ENCODE data around the gene AURKA.

The AURKA gene

DNA sequence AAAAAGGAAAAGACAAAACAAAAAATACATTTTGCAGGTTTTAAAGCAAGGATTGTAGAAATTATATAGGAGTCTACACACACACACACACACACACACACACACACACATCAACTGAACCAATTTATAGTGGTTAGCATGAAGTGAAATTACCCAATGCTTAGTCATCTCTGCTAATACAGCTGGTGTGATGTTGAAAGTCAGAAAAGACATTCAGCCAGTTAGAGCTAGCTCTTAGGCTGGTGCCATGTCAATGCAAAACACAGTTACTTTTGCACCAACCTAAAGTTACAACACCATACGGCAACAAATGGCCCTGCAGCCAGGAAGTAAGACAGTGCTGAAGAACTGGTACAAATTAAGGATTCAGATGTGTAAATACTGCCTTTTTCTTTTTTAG is 18.1 kb downstream of the AURKA start:
- Histone ChIP-seq H3K9me3 (ENCODE audit: severe bottlenecking) (no peaks in the 10 kb centered on the region), H3K36me3 (ENCODE audit: low read depth) (peaks cover 98% of the 10 kb centered on the region), H3K27ac (ENCODE audit: poor library complexity, severe bottlenecking) (peak overlapping the region; percentile 30), H3K27me3 (ENCODE audit: insufficient read depth, poor library complexity, severe bottlenecking) (no peaks in the 10 kb centered on the region), H3K4me3 (ENCODE audit: severe bottlenecking) (no peak overlapping the region), H3K4me1 (ENCODE audit: insufficient read depth, poor library complexity, severe bottlenecking) (peaks cover 10% of the 10 kb centered on the region)
- DNase-seq (ENCODE audit: low spot score) (no peak), ATAC-seq (ENCODE audit: low read depth) (peak; percentile 97)
- no peak for TF ChIP-seq CTCF (IDR thresholded peaks at IDR 0.05; ENCODE audit: poor library complexity, severe bottlenecking)

- Histone ChIP-seq H3K27ac (ENCODE audit: poor library complexity, severe bottlenecking) (no peak overlapping the region), H3K27me3 (ENCODE audit: insufficient read depth, poor library complexity, severe bottlenecking) (no peaks in the 10 kb centered on the region), H3K36me3 (ENCODE audit: low read depth) (peaks cover 93% of the 10 kb centered on the region), H3K9me3 (ENCODE audit: severe bottlenecking) (no peaks in the 10 kb centered on the region), H3K4me3 (ENCODE audit: severe bottlenecking) (no peak overlapping the region), H3K4me1 (ENCODE audit: insufficient read depth, poor library complexity, severe bottlenecking) (peaks cover 10% of the 10 kb centered on the region)
- DNase-seq (ENCODE audit: low spot score) (no peak), ATAC-seq (ENCODE audit: low read depth) (no peak)
- TF ChIP-seq CTCF (IDR thresholded peaks at IDR 0.05; ENCODE audit: poor library complexity, severe bottlenecking), result no peak
Measured at GRCh38 chr20:56372850-56373249, 19.2 kb downstream of the AURKA start.

DNA sequence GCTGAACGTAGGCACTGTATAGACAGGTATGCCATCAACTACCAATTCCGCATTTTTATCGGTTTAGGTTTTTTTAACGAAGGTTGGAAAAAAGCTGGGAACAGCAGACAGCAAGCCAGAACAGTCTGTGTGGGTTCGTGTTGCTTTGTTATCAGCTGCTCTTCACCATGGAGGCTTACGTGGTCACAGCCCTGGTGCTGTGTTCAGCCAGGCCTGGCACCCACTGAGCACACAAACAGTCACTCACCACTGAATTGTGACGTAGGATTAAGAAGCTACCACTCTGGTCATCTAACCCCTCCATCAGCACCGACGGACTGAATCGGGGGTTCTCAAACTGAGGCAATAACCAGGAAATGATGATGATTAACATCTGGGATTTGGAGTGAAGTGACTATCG is 20.0 kb downstream of the AURKA start:
- Histone ChIP-seq H3K36me3 (ENCODE audit: low read depth) (peaks cover 93% of the 10 kb centered on the region), H3K27ac (ENCODE audit: poor library complexity, severe bottlenecking) (no peak overlapping the region), H3K9me3 (ENCODE audit: severe bottlenecking) (no peaks in the 10 kb centered on the region), H3K4me3 (ENCODE audit: severe bottlenecking) (no peak overlapping the region), H3K27me3 (ENCODE audit: insufficient read depth, poor library complexity, severe bottlenecking) (no peaks in the 10 kb centered on the region), H3K4me1 (ENCODE audit: insufficient read depth, poor library complexity, severe bottlenecking) (peaks cover 10% of the 10 kb centered on the region)
- ATAC-seq (ENCODE audit: low read depth), result no peak
- TF ChIP-seq CTCF (IDR thresholded peaks at IDR 0.05; ENCODE audit: poor library complexity, severe bottlenecking), result no peak
- no peak for DNase-seq (ENCODE audit: low spot score)

DNA sequence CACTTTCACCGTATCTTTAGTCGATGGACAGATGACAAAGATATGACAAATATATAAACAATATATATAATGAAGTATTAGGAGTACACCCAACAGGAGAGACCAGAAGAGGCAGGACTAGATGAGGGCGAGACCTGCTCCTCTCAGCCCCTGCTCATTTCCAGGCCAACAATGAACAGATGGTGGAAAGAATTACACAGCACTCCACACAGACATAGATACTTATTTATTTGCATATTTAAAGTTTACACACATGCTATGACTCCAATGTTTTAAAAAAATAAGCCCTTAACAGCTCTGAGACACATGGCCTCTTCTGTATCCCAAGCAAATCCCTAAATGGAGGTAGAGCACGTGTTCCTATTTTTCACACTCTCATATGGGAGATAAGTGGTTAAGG is 22.8 kb downstream of the AURKA start:
- Histone ChIP-seq H3K4me3 (ENCODE audit: severe bottlenecking) (no peak overlapping the region), H3K9me3 (ENCODE audit: severe bottlenecking) (no peaks in the 10 kb centered on the region), H3K4me1 (ENCODE audit: insufficient read depth, poor library complexity, severe bottlenecking) (peaks cover 4% of the 10 kb centered on the region), H3K27ac (ENCODE audit: poor library complexity, severe bottlenecking) (no peak overlapping the region), H3K27me3 (ENCODE audit: insufficient read depth, poor library complexity, severe bottlenecking) (no peaks in the 10 kb centered on the region), H3K36me3 (ENCODE audit: low read depth) (peaks cover 91% of the 10 kb centered on the region)
- ATAC-seq (ENCODE audit: low read depth) (no peak), DNase-seq (ENCODE audit: low spot score) (no peak)
- no peak for TF ChIP-seq CTCF (IDR thresholded peaks at IDR 0.05; ENCODE audit: poor library complexity, severe bottlenecking)

DNA sequence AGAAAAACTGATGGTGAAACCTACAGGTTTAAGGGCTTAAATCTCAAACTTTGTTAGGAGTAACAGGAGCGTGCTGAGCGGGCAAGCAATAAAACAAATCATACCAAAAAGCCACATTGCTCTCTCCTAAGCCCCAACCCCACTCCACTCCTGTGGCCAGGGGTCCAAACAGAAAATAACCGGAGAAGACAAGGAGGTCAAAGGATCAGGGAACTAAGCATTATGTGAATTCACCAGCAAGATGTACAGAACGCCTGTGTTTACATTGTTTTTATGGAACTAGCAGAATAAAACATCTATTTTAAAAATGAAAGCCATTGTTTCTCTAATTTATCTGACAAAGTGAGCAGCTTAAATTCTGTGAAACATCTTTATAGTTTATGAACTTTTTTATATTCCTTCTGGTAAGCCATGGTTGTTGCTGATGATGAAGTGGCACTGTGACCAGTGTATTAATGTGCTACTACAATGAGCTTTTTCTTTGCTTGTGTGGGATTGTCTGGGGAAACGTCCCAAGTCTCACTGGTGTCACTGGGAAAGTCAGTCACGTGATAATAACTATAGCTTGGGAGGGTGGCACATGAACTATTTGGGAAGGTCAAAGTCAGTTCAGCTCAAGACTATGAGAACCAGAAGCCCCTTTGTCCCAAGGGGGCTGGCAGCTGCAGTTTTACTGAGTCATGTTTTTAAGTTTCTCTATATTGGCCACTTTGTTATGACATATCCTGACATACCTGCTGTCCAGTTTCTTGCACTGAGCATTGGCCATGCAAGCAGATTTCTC is 23.5 kb downstream of the AURKA start:
- Histone ChIP-seq H3K27ac (ENCODE audit: poor library complexity, severe bottlenecking) (no peak overlapping the region), H3K4me3 (ENCODE audit: severe bottlenecking) (no peak overlapping the region), H3K9me3 (ENCODE audit: severe bottlenecking) (no peaks in the 10 kb centered on the region), H3K4me1 (ENCODE audit: insufficient read depth, poor library complexity, severe bottlenecking) (no peaks in the 10 kb centered on the region), H3K27me3 (ENCODE audit: insufficient read depth, poor library complexity, severe bottlenecking) (no peaks in the 10 kb centered on the region), H3K36me3 (ENCODE audit: low read depth) (peaks cover 90% of the 10 kb centered on the region)
- DNase-seq (ENCODE audit: low spot score) (peak; percentile 12), ATAC-seq (ENCODE audit: low read depth) (0 out of 3 replicates have a peak, but pooled peaks have one; percentile 18)
- TF ChIP-seq CTCF (IDR thresholded peaks at IDR 0.05; ENCODE audit: poor library complexity, severe bottlenecking), result no peak

Measured in RWPE2 (cell line).